HEK293 (cell line): Measurements from ENCODE around the gene MVB12B.

Experiments
- CTCF ChIA-PET: fragments of 350-600 bp; formaldehyde crosslinking; extraction: SDS; loops from one replicate; lab custom pipeline; 2021; ENCODE audit warnings: antibody characterized with exemption; lab: Yijun Ruan, JAX
- POLR2A ChIA-PET: fragments of 300-600 bp; formaldehyde crosslinking; extraction: SDS; loops from one replicate; lab custom pipeline; 2020; ENCODE audit warnings: antibody characterized with exemption, inconsistent platforms; lab: Yijun Ruan, JAX
- H3K27ac ChIP-seq: fragments of 200-500 bp; sonication (Bioruptor generic); 2 replicates; pipeline ENCODE4 v1.5.1; 2014; ENCODE audit warnings: low read depth, low read length, control low read depth, inconsistent platforms; ENCODE audit errors: extremely low read depth
- H3K36me3 ChIP-seq, 2 experiments: fragments of 200-500 bp in 1 of 2; sonication (Bioruptor generic) in 1 of 2; 1 replicate in 1 of 2; 2 replicates in 1 of 2; pipeline ENCODE4 v1.5.1; 2014 to 2017; ENCODE audit warnings: inconsistent platforms in 2 of 2, low read length in 2 of 2; ENCODE audit not compliant: control insufficient read depth in 2 of 2, insufficient read depth in 1 of 2
- H3K4me1 ChIP-seq: fragments of 200-500 bp; sonication (Bioruptor generic); 2 replicates; pipeline ENCODE4 v1.5.1; 2014; ENCODE audit warnings: mild to moderate bottlenecking, low read length, inconsistent platforms; ENCODE audit not compliant: control insufficient read depth, insufficient read depth
- H3K4me3 ChIP-seq: 2 replicates; pipeline ENCODE4 v1.5.1; 2011; ENCODE audit warnings: low read depth, mild to moderate bottlenecking, control low read depth, low read length, moderate library complexity
- H3K9me3 ChIP-seq: fragments of 200-500 bp; sonication (Bioruptor generic); 2 replicates; pipeline ENCODE4 v1.5.1; 2014; ENCODE audit warnings: low read depth, low read length, inconsistent platforms; ENCODE audit not compliant: control insufficient read depth, insufficient read depth
- FEZF1 ChIP-seq: fragments of 450-650 bp; formaldehyde crosslinking; IDR thresholded peaks from 2 replicates; pipeline ENCODE4 v1.5.1; 2016; ENCODE audit warnings: missing biosample characterization, missing genetic modification characterization
- GFI1B ChIP-seq: fragments of 450-650 bp; formaldehyde crosslinking; IDR thresholded peaks from 2 replicates; pipeline ENCODE4 v1.5.1; 2016; ENCODE audit warnings: missing biosample characterization, missing genetic modification characterization
- KLF9 ChIP-seq: fragments of 450-650 bp; formaldehyde crosslinking; IDR thresholded peaks from 2 replicates; pipeline ENCODE4 v1.5.1; 2016; ENCODE audit warnings: missing biosample characterization, missing genetic modification characterization, low read depth
- SCRT2 ChIP-seq: fragments of 450-650 bp; formaldehyde crosslinking; IDR thresholded peaks from 2 replicates; pipeline ENCODE4 v1.5.1; 2016; ENCODE audit warnings: missing biosample characterization, missing genetic modification characterization
- ZFHX2 ChIP-seq: fragments of 450-650 bp; formaldehyde crosslinking; conservative IDR thresholded peaks from 2 replicates; pipeline ENCODE4 v1.5.1; 2016; ENCODE audit warnings: missing biosample characterization, missing genetic modification characterization
- ZIC2 ChIP-seq: fragments of 450-650 bp; formaldehyde crosslinking; IDR thresholded peaks from 2 replicates; pipeline ENCODE4 v1.5.1; 2016; ENCODE audit warnings: missing biosample characterization, missing genetic modification characterization
- ZNF169 ChIP-seq: fragments of 450-650 bp; formaldehyde crosslinking; IDR thresholded peaks from 2 replicates; pipeline ENCODE4 v1.5.1; 2016; ENCODE audit warnings: missing biosample characterization, missing genetic modification characterization
- ZNF223 ChIP-seq: fragments of 450-650 bp; formaldehyde crosslinking; IDR thresholded peaks from 2 replicates; pipeline ENCODE4 v1.5.1; 2016; ENCODE audit warnings: missing biosample characterization, missing genetic modification characterization
- ZNF335 ChIP-seq: fragments of 450-650 bp; formaldehyde crosslinking; conservative IDR thresholded peaks from 2 replicates; pipeline ENCODE4 v1.5.1; 2016; ENCODE audit warnings: missing biosample characterization, missing genetic modification characterization
- ZNF48 ChIP-seq: fragments of 450-650 bp; formaldehyde crosslinking; IDR thresholded peaks from 2 replicates; pipeline ENCODE4 v1.5.1; 2016; ENCODE audit warnings: missing biosample characterization, missing genetic modification characterization
- ZNF549 ChIP-seq: fragments of 450-650 bp; IDR thresholded peaks from 2 replicates; pipeline ENCODE4 v1.5.1; 2018; ENCODE audit warnings: missing biosample characterization, missing genetic modification characterization, mild to moderate bottlenecking, inconsistent platforms, moderate library complexity
- ZNF555 ChIP-seq: fragments of 450-650 bp; formaldehyde crosslinking; conservative IDR thresholded peaks from 2 replicates; pipeline ENCODE4 v1.5.1; 2017; ENCODE audit warnings: missing biosample characterization, mild to moderate bottlenecking, missing genetic modification characterization, inconsistent platforms
- ZNF629 ChIP-seq: fragments of 450-650 bp; formaldehyde crosslinking; IDR thresholded peaks from 2 replicates; pipeline ENCODE4 v1.5.1; 2017; ENCODE audit warnings: missing biosample characterization, missing genetic modification characterization
- ZNF747 ChIP-seq: fragments of 450-650 bp; formaldehyde crosslinking; IDR thresholded peaks from 2 replicates; pipeline ENCODE4 v1.5.1; 2016; ENCODE audit warnings: missing biosample characterization, missing genetic modification characterization
- ZNF76 ChIP-seq: fragments of 450-650 bp; formaldehyde crosslinking; IDR thresholded peaks from 2 replicates; pipeline ENCODE4; 2016; ENCODE audit warnings: low read depth, missing biosample characterization, missing genetic modification characterization, borderline replicate concordance
- ZNF776 ChIP-seq: fragments of 450-650 bp; formaldehyde crosslinking; IDR thresholded peaks from 2 replicates; pipeline ENCODE4 v1.5.0; 2017; ENCODE audit warnings: missing biosample characterization, missing genetic modification characterization, borderline replicate concordance
- TF ChIP-seq, protein P1 (sequence below): fragments of 450-650 bp; formaldehyde crosslinking; IDR thresholded peaks from 2 replicates; pipeline ENCODE4 v1.5.1; 2016; ENCODE audit warnings: missing biosample characterization, missing genetic modification characterization
- TF ChIP-seq, protein P2 (sequence below): fragments of 450-650 bp; formaldehyde crosslinking; IDR thresholded peaks from 2 replicates; pipeline ENCODE4 v1.5.1; 2016; ENCODE audit warnings: missing biosample characterization, missing genetic modification characterization
- TF ChIP-seq, protein P3 (sequence below): fragments of 450-650 bp; formaldehyde crosslinking; IDR thresholded peaks from 2 replicates; pipeline ENCODE4 v1.5.1; 2016; ENCODE audit warnings: missing biosample characterization, missing genetic modification characterization

MVB12B gene

DNA sequence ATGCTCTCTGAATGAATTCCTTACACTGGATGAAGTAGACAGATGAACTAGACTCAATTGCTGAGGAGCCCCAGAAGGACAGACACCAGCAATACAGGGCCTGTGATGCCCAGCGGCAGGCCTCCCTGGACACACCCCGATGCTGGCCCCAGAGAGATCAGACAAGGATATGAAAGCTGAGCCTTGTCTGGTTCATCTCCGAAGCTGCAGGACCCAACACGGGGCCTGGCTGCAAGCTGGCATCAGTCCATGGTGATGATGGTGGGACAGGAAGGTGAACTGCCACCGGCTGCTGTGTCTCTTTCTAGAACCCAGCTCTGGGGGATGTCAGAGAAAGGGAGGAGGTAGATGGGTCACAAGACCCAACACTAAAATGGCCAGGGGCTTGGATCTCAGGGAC lies 183.1 kb downstream of the MVB12B start:
- Histone ChIP-seq H3K36me3 (no peaks in the 10 kb centered on the region), H3K4me1 (no peaks in the 10 kb centered on the region), H3K4me3 (no peak overlapping the region), H3K27ac (no peak overlapping the region), H3K9me3 (no peaks in the 10 kb centered on the region)
- ChIA-PET CTCF (interaction anchor here (0.6 to 6.9 kb wide), 3 partner anchors 9 to 119 kb away, joined by 3 to 62 read pairs (median 56); no protein-coding TSS in a partner anchor), POLR2A (no interaction called here)
- TF ChIP-seq, protein P1, sequence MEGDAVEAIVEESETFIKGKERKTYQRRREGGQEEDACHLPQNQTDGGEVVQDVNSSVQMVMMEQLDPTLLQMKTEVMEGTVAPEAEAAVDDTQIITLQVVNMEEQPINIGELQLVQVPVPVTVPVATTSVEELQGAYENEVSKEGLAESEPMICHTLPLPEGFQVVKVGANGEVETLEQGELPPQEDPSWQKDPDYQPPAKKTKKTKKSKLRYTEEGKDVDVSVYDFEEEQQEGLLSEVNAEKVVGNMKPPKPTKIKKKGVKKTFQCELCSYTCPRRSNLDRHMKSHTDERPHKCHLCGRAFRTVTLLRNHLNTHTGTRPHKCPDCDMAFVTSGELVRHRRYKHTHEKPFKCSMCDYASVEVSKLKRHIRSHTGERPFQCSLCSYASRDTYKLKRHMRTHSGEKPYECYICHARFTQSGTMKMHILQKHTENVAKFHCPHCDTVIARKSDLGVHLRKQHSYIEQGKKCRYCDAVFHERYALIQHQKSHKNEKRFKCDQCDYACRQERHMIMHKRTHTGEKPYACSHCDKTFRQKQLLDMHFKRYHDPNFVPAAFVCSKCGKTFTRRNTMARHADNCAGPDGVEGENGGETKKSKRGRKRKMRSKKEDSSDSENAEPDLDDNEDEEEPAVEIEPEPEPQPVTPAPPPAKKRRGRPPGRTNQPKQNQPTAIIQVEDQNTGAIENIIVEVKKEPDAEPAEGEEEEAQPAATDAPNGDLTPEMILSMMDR (tag by site-specific recombination): no peak
- no peak for TF ChIP-seq FEZF1 (tag by site-specific recombination)
- no peak for TF ChIP-seq SCRT2 (tag by site-specific recombination)
- no peak for TF ChIP-seq ZNF76
- no peak for TF ChIP-seq ZIC2 (tag by site-specific recombination)
- no peak for TF ChIP-seq ZNF555 (tag by site-specific recombination)
- TF ChIP-seq, protein P2, sequence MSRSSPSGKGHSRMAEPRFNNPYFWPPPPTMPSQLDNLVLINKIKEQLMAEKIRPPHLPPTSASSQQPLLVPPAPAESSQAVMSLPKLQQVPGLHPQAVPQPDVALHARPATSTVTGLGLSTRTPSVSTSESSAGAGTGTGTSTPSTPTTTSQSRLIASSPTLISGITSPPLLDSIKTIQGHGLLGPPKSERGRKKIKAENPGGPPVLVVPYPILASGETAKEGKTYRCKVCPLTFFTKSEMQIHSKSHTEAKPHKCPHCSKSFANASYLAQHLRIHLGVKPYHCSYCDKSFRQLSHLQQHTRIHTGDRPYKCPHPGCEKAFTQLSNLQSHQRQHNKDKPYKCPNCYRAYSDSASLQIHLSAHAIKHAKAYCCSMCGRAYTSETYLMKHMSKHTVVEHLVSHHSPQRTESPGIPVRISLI: no peak
- no peak for TF ChIP-seq ZNF335 (tag by site-specific recombination)
- TF ChIP-seq ZNF549 (tag by site-specific recombination): no peak
- no peak for TF ChIP-seq ZNF747 (tag by site-specific recombination)

DNA sequence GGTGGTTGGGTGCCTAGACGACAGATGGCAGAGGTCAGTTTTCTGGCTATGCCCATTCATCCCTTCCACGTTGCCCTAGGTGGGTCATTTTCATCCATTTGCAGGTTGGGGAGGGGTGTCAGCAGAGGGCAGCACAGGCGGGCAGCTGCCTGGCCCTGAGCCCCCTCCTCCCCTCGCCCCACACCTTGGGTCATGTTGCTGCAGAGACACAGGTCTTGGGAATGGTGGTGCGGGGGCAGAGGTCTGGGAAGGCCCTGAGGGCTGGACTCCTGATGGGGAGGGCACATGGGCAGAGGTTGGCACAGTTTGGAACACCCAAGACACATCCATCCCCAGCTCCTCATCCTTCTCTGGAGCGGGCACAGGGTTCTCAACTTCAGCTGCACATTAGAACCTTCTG lies 183.9 kb downstream of the MVB12B start:
- H3K4me3 ChIP-seq: no peak overlapping the region
- no peaks in the 10 kb centered on the region for H3K9me3 ChIP-seq
- CTCF ChIA-PET: interaction anchor here (0.6 to 6.9 kb wide), 5 partner anchors 10 to 1139 kb away, joined by 3 to 62 read pairs (median 3); no protein-coding TSS in a partner anchor
- no peaks in the 10 kb centered on the region for H3K36me3 ChIP-seq
- POLR2A ChIA-PET: no interaction called here
- TF ChIP-seq GFI1B (no peak), ZNF48 (no peak), KLF9 (tag by site-specific recombination) (no peak), ZNF223 (tag by site-specific recombination) (no peak), ZNF629 (tag by site-specific recombination) (no peak), ZNF169 (tag by site-specific recombination) (no peak)
- TF ChIP-seq, protein P3, sequence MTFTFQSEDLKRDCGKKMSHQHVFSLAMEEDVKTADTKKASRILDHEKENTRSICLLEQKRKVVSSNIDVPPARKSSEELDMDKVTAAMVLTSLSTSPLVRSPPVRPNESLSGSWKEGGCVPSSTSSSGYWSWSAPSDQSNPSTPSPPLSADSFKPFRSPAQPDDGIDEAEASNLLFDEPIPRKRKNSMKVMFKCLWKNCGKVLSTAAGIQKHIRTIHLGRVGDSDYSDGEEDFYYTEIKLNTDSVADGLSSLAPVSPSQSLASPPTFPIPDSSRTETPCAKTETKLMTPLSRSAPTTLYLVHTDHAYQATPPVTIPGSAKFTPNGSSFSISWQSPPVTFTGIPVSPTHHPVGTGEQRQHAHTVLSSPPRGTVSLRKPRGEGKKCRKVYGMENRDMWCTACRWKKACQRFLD (tag by site-specific recombination): no peak
- H3K27ac ChIP-seq: no peak overlapping the region
- no peaks in the 10 kb centered on the region for H3K4me1 ChIP-seq

DNA sequence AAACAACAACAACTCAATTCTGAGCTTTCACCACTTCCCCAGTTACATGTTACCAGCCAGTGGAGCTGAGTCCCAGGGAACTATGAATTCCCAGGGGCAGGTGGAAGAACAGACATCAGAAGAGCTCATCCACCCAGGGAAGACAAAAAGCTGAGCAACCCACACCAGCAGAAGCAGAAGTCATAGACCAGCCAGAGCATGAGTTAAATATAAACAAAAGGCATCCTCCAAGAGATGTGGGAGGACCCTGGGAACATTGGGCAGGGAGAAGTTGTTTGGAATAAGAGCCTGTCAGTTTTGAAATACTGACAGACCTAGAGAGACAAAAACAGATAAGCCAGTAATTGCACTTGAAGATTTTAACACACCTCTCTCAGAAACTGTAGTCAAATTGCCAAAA lies 184.8 kb downstream of the MVB12B start:
- TF ChIP-seq ZNF776 (tag by site-specific recombination) (no peak), ZFHX2 (tag by site-specific recombination) (peak; percentile 25; the same call in 1 of the 2 replicates)
- TF ChIP-seq, all 188 proteins: peak for 1
- ChIA-PET POLR2A (interaction anchor here (0.7 kb wide), 1 partner anchor 1260 kb away, joined by 3 read pairs; no protein-coding TSS in a partner anchor), CTCF (interaction anchor here (0.7 to 6.9 kb wide), 4 partner anchors 11 to 509 kb away, joined by 3 to 62 read pairs (median 30); no protein-coding TSS in a partner anchor)
- Histone ChIP-seq H3K36me3 (no peaks in the 10 kb centered on the region), H3K4me3 (no peak overlapping the region), H3K4me1 (no peaks in the 10 kb centered on the region), H3K27ac (no peak overlapping the region), H3K9me3 (no peaks in the 10 kb centered on the region)
